ENCODE results near the gene EYA3. TPM values are rescaled to one million over a fixed set of nuclear protein-coding genes. Genes with fewer than 3 reads are reported as not detected.
A peak's percentile ranks its signal among the peaks of the same experiment; 100 is the strongest.

The EYA3 gene
- total RNA-seq, 3 donors from 2014 or later (not counting 1 experiment from before 2014, with no cell fraction given) = 17.7 to 25.2 (median 19.1) TPM

- Histone ChIP-seq H3K4me3 (ENCODE audit: low read length) (no peak overlapping the region), H3K9me3 (ENCODE audit: control insufficient read depth, insufficient read depth, low read length) (no peaks in the 10 kb centered on the region), H3K36me3 (ENCODE audit: control insufficient read depth, insufficient read depth, low read length) (no peaks in the 10 kb centered on the region), H3K4me1 (ENCODE audit: control insufficient read depth, insufficient read depth, low read length) (peaks cover 4% of the 10 kb centered on the region), H3K27ac (ENCODE audit: low read length) (no peak overlapping the region), H3K27me3 (ENCODE audit: control insufficient read depth, insufficient read depth, low read length) (no peaks in the 10 kb centered on the region)
- H3K27ac Mint-ChIP-seq = no peak overlapping the region
- H3K9me3 Mint-ChIP-seq = no peaks in the 10 kb centered on the region
- peak in 1 of 3 donors; percentile 70 for ATAC-seq
- H3K27me3 Mint-ChIP-seq (ENCODE audit: low read depth in 2 of 2) = peaks cover 0 to 8% of the 10 kb centered on the region in 2 donors
- H3K4me1 Mint-ChIP-seq = peaks cover 9 to 12% of the 10 kb centered on the region in 2 donors
- TF ChIP-seq CTCF (IDR thresholded peaks at IDR 0.05) = no peak
- H3K36me3 Mint-ChIP-seq = no peaks in the 10 kb centered on the region
- WGBS (ENCODE audit: insufficient coverage) = 78% methylated on average over 11 of the region's 14 CpGs
- no peak for DNase-seq
- no peak overlapping the region for H3K4me3 Mint-ChIP-seq
- intact Hi-C loops (cut with micrococcal nuclease) = no loop called here
Observed at GRCh38 chr1:28135371-28136168, 47.2 kb upstream of the EYA3 start.

- no peaks in the 10 kb centered on the region for H3K9me3 Mint-ChIP-seq
- H3K4me3 Mint-ChIP-seq = no peak overlapping the region
- no peaks in the 10 kb centered on the region for H3K9me3 ChIP-seq (ENCODE audit: control insufficient read depth, insufficient read depth, low read length)
- no peaks in the 10 kb centered on the region for H3K36me3 ChIP-seq (ENCODE audit: control insufficient read depth, insufficient read depth, low read length)
- H3K27ac ChIP-seq (ENCODE audit: low read length) = no peak overlapping the region
- no peaks in the 10 kb centered on the region for H3K27me3 ChIP-seq (ENCODE audit: control insufficient read depth, insufficient read depth, low read length)
- peaks cover 4% of the 10 kb centered on the region for H3K4me1 ChIP-seq (ENCODE audit: control insufficient read depth, insufficient read depth, low read length)
- H3K27ac Mint-ChIP-seq = no peak overlapping the region
- intact Hi-C loops (cut with micrococcal nuclease) = no loop called here
- peaks cover 0 to 8% of the 10 kb centered on the region in 2 donors for H3K27me3 Mint-ChIP-seq (ENCODE audit: low read depth in 2 of 2)
- DNase-seq (no peak), ATAC-seq (no peak)
- TF ChIP-seq CTCF (IDR thresholded peaks at IDR 0.05) = no peak
- H3K4me1 Mint-ChIP-seq = peaks cover 9 to 12% of the 10 kb centered on the region in 2 donors
- H3K36me3 Mint-ChIP-seq = no peaks in the 10 kb centered on the region
- WGBS (ENCODE audit: insufficient coverage) = 100% methylated on average over 2 of the region's 2 CpGs
- no peak overlapping the region for H3K4me3 ChIP-seq (ENCODE audit: low read length)
Observed at GRCh38 chr1:28134651-28135207, 46.3 kb upstream of the EYA3 start.

DNA sequence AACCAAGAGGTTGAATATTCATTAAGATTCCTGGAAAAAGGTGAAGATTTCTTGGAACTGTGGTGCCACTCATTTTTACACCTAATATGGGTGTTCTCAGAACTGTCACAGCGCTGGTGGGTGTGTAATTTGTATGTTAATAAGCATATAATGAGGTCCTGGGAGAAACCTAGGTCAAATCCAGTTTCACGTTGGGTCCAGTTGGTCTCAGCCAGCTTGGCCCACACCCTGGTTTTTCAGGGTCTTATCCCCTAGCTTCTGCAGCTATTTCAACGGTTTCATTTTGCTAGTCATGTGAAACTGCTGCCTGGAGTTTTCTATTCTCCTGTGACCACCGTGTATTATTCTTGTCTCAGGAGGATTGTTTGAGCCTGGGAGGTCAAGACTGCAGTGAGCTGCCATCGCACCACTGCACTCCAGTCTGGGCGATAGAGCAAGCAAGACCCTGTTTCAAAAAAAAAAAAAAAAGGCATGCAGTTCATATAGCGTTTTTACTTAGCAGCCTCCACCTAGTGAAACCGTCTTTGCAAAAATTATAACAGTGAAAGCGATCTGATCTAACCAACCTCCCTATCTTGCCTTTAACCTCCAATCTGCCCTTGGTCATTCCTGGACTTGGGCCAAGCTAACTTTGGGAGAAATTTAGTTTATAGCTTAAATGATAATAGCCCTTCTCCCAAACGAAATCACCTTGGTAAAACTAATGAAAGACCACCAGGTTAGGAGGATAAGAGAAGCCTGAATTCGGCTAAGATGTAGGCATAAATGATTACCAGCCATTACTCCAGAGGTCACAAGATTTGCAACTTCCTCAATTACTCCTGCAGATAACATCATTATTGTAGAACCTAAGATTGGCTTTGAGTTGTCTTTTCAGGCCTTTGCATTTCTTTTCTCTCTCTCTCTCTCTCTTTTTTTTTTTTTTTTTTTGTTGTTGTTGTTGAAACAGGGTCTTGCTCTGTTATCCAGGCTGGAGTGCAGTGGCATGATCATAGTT lies 44.1 kb upstream of the EYA3 start:
- H3K27ac Mint-ChIP-seq = no peak overlapping the region
- 81% methylated on average over 10 of the region's 11 CpGs for WGBS (ENCODE audit: insufficient coverage)
- ATAC-seq = no peak

More for the DNA sequence above, 44.1 kb upstream of the EYA3 start:
- H3K4me1 Mint-ChIP-seq = peaks cover 0 to 12% of the 10 kb centered on the region in 2 donors
- H3K27me3 ChIP-seq (ENCODE audit: control insufficient read depth, insufficient read depth, low read length) = no peaks in the 10 kb centered on the region
- no peaks in the 10 kb centered on the region for H3K36me3 ChIP-seq (ENCODE audit: control insufficient read depth, insufficient read depth, low read length)
- intact Hi-C loops (cut with micrococcal nuclease) = no loop called here
- H3K9me3 ChIP-seq (ENCODE audit: control insufficient read depth, insufficient read depth, low read length) = no peaks in the 10 kb centered on the region
- no peak for TF ChIP-seq CTCF (IDR thresholded peaks at IDR 0.05)
- no peak overlapping the region for H3K27ac ChIP-seq (ENCODE audit: low read length)
- DNase-seq = no peak
- H3K4me1 ChIP-seq (ENCODE audit: control insufficient read depth, insufficient read depth, low read length) = peaks cover 9% of the 10 kb centered on the region
- H3K4me3 Mint-ChIP-seq = no peak overlapping the region
- peaks cover 0 to 7% of the 10 kb centered on the region in 2 donors for H3K27me3 Mint-ChIP-seq (ENCODE audit: low read depth in 2 of 2)
- no peaks in the 10 kb centered on the region for H3K9me3 Mint-ChIP-seq
- H3K4me3 ChIP-seq (ENCODE audit: low read length) = no peak overlapping the region
- no peaks in the 10 kb centered on the region for H3K36me3 Mint-ChIP-seq

Measured in natural killer cell (primary cell).